Measurements from ENCODE around the gene ANKMY1.

Gene ANKMY1

GRCh38 chr2:240568678-240569522 is 11.1 kb upstream of the ANKMY1 start:
- TF ChIP-seq ZNF8 (CRISPR knock-in tag; IDR thresholded peaks at IDR 0.05) = no peak
- no peak for TF ChIP-seq TOX (CRISPR knock-in tag; IDR thresholded peaks at IDR 0.05; ENCODE audit: borderline replicate concordance)
- no peak for TF ChIP-seq ISL1 (CRISPR knock-in tag; IDR thresholded peaks at IDR 0.05)
- TF ChIP-seq ARNTL (CRISPR knock-in tag; IDR thresholded peaks at IDR 0.05; ENCODE audit: borderline replicate concordance, low read depth) = no peak
- TF ChIP-seq CSDC2 (CRISPR knock-in tag; IDR thresholded peaks at IDR 0.05) = no peak
- TF ChIP-seq ZFP3 (CRISPR knock-in tag; IDR thresholded peaks at IDR 0.05) = no peak
- TF ChIP-seq TCF4 (CRISPR knock-in tag; IDR thresholded peaks at IDR 0.05; ENCODE audit: borderline replicate concordance) = no peak
- no peak for TF ChIP-seq TSHZ2 (CRISPR knock-in tag; IDR thresholded peaks at IDR 0.05)
- no peak for TF ChIP-seq OSR1 (CRISPR knock-in tag; IDR thresholded peaks at IDR 0.05)
- no peak for TF ChIP-seq GLIS3 (CRISPR knock-in tag; IDR thresholded peaks at IDR 0.05)
- ATAC-seq = no peak

GRCh38 chr2:240567872-240568677 is 10.3 kb upstream of the ANKMY1 start, which contains the start of gene RNPEPL1:
RNPEPL1 (plus strand) TSS chr2:240568484; CDS start chr2:240568587, 103 bp downstream.
- ATAC-seq = peak; percentile 9
- no peak for TF ChIP-seq PPARA (CRISPR knock-in tag; IDR thresholded peaks at IDR 0.05; ENCODE audit: borderline replicate concordance)
- no peak for TF ChIP-seq ESRRG (CRISPR knock-in tag; IDR thresholded peaks at IDR 0.05)
- TF ChIP-seq OSR1 (CRISPR knock-in tag; IDR thresholded peaks at IDR 0.05) = no peak
- no peak for TF ChIP-seq ZC3H10 (CRISPR knock-in tag; IDR thresholded peaks at IDR 0.05)

- peak; percentile 5 for ATAC-seq
- TF ChIP-seq CSDC2 (CRISPR knock-in tag; IDR thresholded peaks at IDR 0.05) = no peak
- TF ChIP-seq ZFP30 (CRISPR knock-in tag; IDR thresholded peaks at IDR 0.05) = no peak
- TF ChIP-seq OSR1 (CRISPR knock-in tag; IDR thresholded peaks at IDR 0.05) = no peak
- no peak for TF ChIP-seq BACH2 (CRISPR knock-in tag; IDR thresholded peaks at IDR 0.05; ENCODE audit: borderline replicate concordance)
- TF ChIP-seq ZNF70 (CRISPR knock-in tag; IDR thresholded peaks at IDR 0.05) = no peak
- TF ChIP-seq TSHZ2 (CRISPR knock-in tag; IDR thresholded peaks at IDR 0.05) = no peak
Observed at GRCh38 chr2:240567137-240567871, 9.5 kb upstream of the ANKMY1 start.

DNA sequence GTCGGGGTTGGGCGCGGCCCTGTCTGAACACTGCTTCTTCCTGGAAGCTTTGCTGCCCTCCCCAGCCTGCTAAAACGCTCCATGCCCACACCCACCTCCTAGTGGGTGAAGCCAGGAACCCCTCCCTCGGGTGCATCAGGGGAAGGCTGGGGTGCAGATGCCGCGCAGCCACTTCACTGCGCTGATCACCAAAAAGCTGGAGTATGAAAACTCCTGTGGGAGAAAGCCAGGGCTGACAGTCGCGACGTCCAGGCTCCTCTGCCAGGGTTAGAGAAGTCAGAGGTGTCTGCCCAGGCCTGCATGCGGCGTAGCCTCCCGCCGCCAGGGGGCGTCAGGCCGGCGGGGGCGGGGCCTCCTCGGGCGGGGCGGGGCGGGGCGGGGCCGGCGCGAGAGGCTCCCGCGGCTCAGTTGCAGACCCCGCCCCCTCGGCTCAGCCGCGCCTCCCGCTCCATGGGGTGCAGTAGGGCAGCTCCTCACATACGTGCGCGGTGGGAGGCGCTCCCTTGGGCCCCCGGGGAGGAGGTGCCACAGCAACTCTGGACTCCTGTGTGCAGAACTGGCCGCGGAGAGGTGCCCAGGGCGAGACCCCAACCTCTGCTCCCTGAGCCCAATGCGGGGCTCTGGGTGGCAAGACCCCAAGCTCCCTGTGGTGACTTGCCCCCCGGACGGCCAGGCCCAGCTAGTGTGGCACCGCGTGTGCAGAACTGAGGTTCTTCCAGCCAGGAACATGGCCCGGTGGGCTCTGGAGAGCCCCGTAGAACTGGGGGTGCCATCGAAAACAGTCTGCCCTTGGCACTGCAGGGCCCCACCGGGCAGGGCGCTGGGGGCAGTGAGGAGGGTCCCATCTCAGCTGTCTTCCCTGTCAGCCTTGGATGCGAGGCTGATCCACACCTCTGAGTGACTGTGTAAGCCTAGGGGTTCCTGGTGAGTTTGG is 8.7 kb upstream of the ANKMY1 start:
- peak; percentile 79 for ATAC-seq
- TF ChIP-seq ISL1 (CRISPR knock-in tag; IDR thresholded peaks at IDR 0.05) (no peak), ZNF8 (CRISPR knock-in tag; IDR thresholded peaks at IDR 0.05) (no peak), RARB (CRISPR knock-in tag; IDR thresholded peaks at IDR 0.05) (no peak), CSRNP3 (CRISPR knock-in tag; IDR thresholded peaks at IDR 0.05) (no peak), GLIS3 (CRISPR knock-in tag; IDR thresholded peaks at IDR 0.05) (no peak), ARNTL (CRISPR knock-in tag; IDR thresholded peaks at IDR 0.05; ENCODE audit: borderline replicate concordance, low read depth) (no peak), ZFP30 (CRISPR knock-in tag; IDR thresholded peaks at IDR 0.05) (no peak), TSHZ2 (CRISPR knock-in tag; IDR thresholded peaks at IDR 0.05) (no peak)
- TF ChIP-seq, protein P1, sequence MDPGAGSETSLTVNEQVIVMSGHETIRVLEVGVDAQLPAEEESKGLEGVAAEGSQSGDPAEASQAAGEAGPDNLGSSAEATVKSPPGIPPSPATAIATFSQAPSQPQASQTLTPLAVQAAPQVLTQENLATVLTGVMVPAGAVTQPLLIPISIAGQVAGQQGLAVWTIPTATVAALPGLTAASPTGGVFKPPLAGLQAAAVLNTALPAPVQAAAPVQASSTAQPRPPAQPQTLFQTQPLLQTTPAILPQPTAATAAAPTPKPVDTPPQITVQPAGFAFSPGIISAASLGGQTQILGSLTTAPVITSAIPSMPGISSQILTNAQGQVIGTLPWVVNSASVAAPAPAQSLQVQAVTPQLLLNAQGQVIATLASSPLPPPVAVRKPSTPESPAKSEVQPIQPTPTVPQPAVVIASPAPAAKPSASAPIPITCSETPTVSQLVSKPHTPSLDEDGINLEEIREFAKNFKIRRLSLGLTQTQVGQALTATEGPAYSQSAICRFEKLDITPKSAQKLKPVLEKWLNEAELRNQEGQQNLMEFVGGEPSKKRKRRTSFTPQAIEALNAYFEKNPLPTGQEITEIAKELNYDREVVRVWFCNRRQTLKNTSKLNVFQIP (CRISPR knock-in tag; IDR thresholded peaks at IDR 0.05; ENCODE audit: borderline replicate concordance, low read depth) = no peak
